HG02981 (cell line): ENCODE measurements around the gene HS2ST1.
A peak's percentile ranks its signal among the peaks of the same experiment; 100 is the strongest.

Source experiments
- ATAC-seq: cut with Tn5 transposase; IDR thresholded peaks from one replicate; pipeline ENCODE4 v1.9.1; 2021; ENCODE audit warnings: mild to moderate bottlenecking, moderate library complexity; ENCODE audit not compliant: unreplicated experiment

HS2ST1 gene

DNA sequence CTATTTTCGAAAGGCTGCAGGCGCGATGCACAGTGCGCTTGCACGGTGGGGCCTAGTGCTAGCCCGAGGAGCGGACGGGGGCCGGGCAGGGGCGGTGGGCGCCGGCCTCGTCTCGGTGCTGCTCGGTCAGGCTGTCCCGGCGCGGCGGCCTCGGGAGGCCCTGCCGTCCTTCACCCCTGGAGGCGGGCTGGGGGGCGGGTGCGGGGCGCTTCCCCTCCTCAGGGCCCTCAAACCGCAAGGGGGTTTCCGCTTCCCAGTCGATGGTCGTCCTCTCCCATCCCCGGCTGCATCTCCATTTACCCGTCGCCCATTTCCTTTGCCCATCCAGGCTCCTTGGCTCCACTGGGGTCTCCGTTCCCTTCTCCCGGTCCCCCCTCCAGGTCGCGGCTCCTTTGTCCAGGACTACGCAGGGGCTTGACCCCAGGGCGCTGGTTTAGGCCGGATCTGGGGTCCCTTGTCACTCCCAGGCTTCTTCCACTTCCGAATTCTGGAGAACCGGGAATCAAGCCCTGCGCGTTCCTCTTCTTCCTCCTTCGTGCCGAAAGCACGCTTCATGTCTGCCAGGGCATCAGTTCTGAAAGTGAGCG lies 217.9 kb downstream of the HS2ST1 start:
- peak; percentile 23 for ATAC-seq

DNA sequence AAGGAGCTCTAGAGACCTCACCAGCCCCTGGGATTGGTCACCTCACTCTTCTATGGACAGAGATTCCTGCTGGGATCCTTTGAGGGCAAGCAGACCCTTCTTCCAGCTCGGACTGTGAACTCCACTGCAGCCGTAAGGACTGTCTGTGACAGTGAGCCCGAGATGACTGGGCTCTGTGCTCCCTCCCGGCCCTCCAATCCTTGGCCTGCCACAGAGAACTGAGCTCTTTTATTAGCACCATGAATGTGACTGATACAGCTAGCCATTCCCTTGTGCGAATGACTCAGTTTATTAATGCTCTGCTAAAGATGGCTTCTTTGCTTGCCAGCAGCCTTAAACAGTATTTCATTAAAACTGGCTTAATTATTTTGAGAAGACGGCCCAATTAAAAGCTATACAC lies 219.6 kb downstream of the HS2ST1 start:
- no peak for ATAC-seq

DNA sequence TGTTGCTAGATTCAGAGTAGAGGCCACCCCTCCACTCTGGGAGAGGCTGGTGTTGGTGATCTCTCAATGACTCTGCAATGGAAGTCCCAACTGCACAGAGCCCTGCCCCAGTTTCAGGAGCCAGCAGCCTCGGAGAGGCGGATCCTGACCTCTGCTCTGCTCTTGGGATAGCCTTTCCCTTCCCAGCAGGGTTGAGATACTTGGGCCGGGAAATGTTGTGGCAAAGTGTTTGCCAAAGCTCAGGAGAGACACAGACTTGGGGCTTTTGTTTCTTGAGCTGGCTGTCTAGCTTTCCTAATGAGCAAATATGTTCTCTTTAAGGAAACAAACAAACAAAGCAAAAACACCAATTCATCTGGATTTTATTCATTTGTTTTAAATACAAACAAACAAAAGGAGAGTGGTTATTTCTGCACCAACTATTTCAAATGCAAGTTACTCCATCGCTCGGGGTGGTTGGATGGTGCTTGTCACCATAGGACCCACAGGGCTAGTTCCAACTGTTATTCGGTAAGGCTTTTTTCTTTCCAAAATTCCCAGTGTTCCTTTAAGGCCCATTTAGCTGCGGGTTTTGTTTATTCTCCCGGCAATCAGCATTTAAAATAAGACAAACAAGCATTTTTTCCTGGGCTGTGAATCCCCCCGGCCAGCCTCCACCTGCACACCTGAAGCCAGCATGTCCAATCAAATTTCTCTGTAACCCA lies 220.3 kb downstream of the HS2ST1 start:
- no peak for ATAC-seq

- no peak for ATAC-seq
Observed at GRCh38 chr1:87135329-87135712, 220.9 kb downstream of the HS2ST1 start.

DNA sequence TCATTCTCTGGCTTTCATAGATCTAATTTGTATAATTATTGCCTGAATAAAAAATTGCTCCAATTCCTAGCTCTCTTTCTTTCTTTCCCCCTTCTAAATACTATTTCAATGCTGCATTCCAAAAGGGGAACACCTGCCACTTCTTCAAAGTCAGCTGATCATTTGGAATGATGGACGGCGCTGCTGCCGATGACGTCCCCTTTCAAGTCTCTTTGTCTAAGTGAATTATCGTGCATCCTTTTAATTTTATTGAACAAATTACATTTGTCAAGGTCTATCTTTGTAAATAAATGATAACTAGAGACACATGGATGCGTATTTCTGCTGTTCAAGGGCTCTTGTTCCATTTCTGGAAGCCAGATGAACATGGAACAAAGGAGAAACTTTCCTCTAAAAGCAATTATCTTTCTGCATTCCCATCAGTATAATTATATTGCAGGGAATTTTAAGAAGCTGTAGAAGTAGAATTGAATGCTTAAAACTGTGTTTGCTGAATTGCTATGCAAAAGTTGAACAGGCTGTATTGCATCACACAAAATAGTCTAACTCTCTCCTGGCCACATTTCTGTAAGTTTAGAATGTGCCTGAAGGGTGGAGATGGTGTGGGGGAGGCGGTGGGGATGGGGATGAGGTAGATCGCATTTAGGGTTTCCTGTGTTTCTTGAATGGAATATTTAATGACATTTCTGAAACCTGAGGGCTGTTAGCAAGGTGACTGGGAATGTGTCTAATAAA lies 222.3 kb downstream of the HS2ST1 start:
- ATAC-seq, result no peak

GRCh38 chr1:87137342-87137739 lies 222.9 kb downstream of the HS2ST1 start:
- ATAC-seq, result no peak

DNA sequence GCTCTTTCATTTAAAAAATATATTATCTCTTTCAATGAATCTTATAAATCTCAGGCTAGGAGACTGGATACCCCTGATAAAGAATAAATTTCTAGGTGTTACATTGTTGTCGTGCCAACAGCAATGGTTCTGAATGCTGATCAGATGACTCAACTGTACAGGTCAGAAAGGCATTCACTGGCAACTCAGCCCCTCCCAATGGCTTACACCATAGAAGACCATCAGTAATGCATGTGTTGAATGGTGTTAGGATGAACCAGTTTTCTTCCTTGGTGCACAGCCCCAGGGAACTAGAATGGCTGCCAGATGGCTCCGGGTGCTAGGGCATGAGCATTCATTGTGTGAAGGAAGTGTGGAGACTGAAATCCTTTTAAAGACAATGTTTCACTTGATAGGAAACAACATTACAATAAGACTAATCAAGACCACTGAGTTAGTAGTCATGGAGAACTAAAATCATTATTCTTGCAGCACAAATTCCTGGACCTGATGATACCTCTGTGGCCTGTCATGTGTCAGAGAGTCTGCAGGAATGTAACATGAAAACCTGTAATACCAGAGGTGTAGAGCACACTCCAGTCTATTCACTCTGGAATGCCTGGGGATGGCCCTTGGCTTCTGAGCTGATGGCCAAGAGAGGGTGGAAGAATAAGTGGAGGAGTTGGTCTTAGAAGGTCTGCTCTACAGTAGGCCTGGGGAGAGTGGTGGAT lies 226.6 kb downstream of the HS2ST1 start:
- ATAC-seq, result no peak

DNA sequence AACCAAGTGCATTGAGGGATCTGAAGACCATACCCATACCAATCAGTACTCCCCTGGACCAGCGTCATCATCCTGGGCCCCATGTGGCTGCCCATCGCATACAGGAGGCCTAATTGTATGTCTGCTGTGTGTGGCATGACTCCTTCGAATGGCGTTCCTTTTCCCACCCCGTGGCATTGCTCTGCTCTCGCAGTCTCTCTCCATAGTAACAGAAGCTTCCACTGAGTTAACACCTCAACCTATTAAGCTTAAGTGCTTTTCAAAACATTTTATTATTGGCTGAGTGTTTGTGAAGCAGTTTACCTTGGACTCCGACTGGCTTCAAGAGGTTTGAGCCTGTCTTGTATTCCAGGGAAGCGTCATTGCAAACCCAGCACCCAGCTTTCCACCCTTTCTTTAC lies 227.1 kb downstream of the HS2ST1 start:
- no peak for ATAC-seq

DNA sequence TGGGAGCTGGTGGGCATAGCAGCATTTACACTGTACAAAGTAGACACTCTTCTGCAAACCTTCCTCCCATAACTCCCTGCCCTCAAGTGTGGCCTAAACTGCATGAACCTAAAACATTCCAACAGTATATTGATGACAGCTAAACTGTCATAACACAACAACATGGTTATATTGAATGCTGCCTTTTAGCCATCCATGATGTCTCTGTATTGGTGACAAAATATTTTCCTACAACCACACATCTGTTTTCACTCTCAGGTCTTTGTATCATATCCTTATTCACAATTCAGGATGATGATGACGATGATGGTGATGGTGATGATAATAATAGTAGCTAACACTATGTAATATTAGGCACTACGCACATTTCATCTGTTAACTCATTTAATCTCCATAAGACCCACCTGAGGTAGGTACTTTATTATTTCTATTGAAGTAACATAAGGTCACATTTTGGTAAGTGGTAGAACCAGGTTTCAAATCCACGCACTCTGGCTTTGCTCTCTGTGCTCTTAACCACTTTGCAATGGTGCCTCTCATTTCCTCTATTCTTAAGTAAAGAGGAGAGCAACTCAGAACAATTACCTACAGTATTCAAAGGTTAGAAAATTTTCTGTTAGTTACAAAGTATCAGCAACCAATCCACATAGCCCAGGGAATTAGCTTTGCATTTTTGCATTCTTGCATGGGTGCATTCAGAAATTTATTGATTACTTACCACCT lies 229.1 kb downstream of the HS2ST1 start:
- no peak for ATAC-seq

GRCh38 chr1:87144316-87144895 lies 230.0 kb downstream of the HS2ST1 start:
- ATAC-seq, result no peak

DNA sequence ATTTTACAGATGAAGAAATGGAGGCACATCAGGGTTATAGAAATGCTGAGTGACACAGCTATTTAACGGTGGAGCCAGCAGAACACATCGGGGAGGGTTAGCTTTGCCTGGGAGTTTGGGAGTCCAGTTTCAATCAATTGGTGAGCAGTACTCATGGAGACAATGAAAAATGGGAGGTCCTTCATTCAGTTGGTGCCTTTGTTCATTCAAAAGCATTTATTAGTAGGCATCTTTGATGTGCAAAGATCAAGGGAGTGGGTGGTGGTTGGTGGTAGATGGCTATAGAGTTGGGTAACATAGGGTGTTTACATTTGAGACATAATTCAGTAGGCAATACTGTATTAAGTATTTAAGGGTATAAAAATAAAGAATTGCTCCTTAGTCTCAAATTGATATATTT lies 230.5 kb downstream of the HS2ST1 start:
- ATAC-seq, result no peak

DNA sequence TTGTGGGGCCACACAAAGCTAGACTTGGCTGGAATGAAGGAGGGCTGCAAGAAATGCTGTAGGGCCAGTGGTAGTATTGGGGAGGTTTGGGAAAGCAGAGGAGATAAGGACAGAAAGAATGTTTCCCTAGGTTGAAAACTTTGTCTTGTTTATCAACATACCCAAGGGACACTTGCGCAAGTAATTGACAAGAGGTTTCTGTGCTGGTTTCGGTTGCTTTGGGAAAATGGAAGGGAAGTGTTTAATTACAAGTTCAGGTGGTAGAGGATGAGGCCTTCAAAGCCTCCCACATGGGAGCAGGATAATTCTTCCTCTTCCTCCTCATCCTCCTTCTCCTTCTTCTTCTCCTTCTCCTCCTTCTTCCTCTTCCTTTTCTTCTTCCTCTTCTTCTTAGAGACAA lies 232.1 kb downstream of the HS2ST1 start:
- ATAC-seq, result no peak

DNA sequence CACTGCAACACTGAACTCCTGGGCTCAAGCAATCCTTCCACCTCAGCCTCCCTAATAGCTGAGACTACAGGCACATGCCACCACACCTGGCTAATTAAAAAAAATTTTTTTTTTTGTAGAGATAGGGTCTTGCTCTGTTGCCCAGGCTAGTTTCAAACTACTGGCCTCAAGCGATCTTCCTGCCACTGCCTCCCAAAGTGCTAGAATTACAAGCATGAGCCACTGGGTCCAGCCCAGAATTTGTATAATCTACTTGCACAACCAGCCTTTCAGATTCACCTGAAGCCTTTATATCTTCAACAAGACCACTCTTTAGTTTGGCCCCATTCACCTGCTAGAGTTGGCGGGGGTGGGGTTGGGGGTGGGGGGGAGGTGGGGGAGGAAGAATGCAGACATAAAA lies 232.6 kb downstream of the HS2ST1 start:
- ATAC-seq, result no peak

DNA sequence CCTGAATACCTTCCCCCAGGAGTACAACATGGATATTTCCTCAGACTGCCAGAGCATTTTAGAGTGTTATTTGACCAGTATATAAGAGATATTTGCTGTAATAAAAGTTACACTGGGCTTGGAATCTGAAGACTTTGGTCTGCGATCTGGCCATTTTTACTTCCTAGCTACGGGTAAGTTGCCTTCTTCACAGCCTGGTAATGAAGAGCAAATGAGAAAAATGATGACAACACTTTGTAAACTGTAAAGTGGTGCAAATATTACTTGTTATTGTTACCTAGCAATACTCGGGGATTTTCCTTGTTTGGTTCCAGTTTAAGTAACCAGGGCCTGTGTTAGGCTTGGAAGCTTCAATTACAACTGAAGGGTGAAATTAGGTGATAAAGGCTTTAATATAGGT lies 233.4 kb downstream of the HS2ST1 start:
- no peak for ATAC-seq

- ATAC-seq, result no peak
Observed at GRCh38 chr1:87148661-87149060, 234.2 kb downstream of the HS2ST1 start.

GRCh38 chr1:87149241-87150041 lies 235.0 kb downstream of the HS2ST1 start:
- ATAC-seq, result no peak

- ATAC-seq, result no peak
Observed at GRCh38 chr1:87150143-87150542, 235.7 kb downstream of the HS2ST1 start.

DNA sequence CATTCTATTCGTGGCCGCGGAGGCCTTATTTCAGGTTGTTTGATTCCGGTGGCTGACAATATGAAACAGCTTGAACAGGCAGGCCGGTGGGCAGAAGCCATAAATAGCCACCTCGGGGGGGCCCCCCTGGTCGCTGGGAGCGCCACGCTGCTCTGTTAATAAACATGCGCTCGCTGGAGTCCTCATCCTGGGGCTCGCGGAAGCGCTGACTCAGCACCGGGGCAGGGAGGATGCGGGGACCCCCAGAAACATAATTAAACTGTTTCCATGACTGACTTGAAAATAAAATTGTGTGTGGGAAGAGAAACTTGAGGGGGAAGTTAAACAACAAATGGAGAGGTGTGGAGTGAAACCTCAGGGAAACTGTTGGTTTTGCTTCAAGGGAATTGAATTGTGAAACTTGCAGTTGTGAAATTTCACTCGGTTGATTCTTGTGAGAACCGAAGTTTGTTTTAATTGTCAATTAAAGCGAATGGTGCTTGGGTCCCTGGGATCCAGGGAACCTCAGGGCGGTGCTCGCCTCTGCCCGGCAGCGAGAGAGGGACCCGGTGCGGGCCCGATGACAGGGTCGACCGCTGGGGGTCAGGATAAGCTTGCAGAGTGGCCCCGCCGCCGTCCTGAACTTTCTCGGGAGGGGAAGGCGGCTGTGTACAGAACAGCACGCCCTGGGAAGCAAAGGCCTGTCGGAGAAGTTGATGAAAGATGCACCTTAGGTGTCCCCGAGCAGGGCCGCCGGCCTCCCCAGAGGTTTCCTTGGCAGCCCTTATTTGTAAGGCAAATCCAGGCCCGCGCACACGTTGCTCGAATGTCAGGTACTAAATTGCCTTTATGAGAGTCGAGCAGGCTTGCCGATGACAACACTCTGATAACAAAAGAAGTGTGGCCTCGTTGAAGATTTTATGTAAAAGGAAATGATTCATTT lies 237.3 kb downstream of the HS2ST1 start:
- ATAC-seq, result peak; percentile 81

GRCh38 chr1:87154384-87154783 lies 239.9 kb downstream of the HS2ST1 start:
- ATAC-seq, result no peak
